Measurements from ENCODE around the gene RNF103. TPM values are rescaled to one million over a fixed set of nuclear protein-coding genes. Genes with fewer than 3 reads are reported as not detected.
A peak's percentile ranks its signal among the peaks of the same experiment; 100 is the strongest.

Gene RNF103
- total RNA-seq, 1 donor from 2014 or later = 19.9 TPM

DNA sequence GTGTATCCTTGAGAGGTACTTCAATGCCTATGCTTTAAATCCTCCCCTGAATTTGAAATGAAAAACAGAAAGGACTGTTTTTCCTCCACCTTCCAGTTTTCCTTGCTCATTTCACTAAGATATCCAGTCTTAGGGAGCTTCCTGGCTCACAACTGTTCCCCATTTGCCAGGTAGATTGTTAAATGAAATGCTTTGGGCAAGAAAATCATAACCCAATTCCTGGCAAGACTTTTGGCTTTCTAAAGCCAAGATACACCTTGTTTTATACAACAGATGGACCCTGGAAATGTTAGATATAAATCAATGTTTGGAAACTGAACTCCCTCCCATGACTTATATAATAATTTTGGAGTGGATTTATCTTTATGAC is 56.9 kb downstream of the RNF103 start:
- no peak for DNase-seq (ENCODE audit: low spot score)

DNA sequence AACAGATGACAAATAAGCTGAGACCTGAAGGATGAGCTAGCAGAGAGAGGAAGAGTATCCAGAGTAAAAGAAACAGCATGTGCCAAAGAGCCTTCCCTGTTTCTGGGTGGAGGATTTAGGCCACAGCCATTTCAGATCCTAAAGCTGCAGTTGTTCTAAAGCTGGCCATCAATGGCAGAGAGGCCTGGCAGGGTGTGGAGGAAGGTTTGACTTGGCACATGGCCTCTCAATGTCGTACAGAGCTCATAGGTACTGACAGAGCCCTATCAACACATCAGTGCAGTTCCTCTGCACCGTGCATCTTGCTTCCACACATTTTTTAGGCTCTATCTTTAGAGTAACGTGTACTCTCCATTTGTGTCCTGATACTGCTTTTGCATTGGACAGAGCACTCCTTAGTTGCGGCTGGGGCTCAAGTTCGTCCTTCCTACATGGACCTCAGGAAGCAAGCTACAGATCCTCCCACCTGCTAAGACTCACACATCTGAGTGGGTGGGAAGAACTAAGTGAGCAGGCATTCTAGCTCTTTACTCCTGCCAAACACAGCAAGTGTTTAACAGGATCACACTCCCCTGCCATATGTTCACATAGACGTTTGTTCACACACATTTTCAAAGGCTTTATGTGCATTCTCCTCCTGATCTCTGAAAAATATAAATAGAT is 57.4 kb downstream of the RNF103 start:
- DNase-seq (ENCODE audit: low spot score) = no peak

DNA sequence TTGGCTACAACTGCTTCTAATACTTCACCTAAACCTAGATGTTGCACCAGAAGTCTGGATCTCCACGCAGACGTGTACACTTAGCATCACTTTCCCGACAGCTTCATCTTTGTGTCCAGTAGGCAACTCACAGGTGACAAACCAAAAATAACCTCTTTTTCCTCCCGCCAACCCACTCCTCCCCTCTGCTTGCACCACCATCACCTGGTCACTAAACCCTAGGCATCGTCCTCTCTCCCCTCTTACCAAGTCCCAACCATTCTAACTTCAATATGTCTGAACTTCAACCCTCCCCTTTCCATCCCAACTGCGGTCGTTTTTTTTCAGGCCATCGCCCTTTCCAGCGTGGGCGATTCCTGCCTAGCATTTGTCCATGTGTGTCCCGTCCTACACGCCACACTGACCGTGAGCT is 60.0 kb downstream of the RNF103 start:
- no peak for DNase-seq (ENCODE audit: low spot score)

DNA sequence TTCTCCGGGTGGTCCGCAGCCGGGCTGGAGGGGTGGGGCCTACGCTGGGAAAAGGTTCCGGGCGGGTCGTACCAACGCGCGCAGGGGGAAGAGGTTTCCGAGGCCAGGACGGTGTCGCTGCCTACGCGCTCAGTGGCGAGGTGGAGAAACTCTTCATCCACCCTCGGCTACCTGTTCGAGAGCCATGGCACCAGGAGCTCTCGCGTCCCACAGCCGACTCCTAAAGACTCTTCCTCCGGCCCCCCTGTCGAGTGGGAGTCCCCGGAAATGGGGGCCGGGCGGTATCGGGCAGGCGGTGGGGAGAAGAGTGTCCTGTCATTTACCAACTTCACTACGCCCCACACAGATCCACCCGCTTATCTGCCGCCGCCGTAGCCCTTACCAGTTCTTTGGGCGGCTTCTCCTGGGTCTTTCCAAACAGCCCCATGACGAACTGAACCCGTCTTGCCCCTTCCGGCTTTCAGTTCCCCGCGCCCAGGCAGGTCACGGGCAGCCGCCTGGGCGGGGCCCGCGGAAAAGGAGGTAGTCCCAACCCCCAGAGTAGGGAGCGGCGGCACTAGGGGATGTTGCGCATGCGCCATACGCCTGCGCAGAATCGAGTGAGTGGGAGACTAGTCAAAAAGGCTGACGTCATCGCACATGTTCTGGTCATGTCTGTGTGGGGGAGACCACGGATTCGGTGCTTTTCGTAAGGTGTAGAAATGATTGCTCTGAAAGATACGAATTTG is 60.6 kb downstream of the RNF103 start, which contains the start of gene CHMP3:
CHMP3 (minus strand) TSS at position 522 of the 728 bp plus-strand sequence; CDS start at position 427, 95 bp downstream.
- peak; percentile 99 for DNase-seq (ENCODE audit: low spot score)

DNA sequence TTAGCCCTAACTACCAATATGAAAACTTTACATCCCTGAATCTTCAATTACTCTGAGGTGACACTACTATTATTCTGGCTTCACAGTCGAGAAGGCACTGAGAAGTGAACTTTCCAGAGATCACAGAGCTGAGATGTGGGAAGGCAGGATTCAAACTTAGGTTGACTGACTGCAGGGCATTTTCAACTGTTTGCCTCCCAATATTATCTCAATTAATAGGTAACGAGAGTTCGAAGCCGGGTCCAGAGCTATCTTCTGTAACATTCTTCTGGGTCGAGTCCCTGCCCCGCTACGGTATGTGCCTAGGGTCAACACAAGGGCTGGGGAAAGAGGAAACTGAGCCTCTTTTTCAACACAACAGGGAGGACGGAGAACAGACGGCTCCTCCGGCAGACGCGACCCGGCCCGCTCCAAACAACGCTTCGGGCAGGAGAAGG is 61.2 kb downstream of the RNF103 start:
- DNase-seq (ENCODE audit: low spot score) = no peak

DNA sequence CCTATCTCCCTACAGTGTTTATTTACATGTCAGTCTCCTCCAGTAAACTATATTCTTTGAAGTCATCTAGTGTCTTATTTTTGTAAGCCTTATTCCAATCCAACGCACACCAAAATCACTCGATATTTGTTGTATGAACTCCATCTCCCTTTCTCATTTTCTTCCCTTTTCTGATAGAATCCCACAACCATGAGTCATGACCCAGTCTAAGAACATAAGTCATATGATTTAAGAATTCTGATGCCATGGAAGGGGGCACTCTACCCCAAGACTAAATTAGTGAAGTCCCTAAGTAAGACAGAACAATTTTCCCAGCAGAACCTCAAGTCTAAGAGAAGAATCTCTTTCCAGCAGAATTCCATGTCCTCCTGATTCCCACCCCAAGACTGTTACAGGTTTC is 65.8 kb downstream of the RNF103 start:
- DNase-seq (ENCODE audit: low spot score) = no peak

DNA sequence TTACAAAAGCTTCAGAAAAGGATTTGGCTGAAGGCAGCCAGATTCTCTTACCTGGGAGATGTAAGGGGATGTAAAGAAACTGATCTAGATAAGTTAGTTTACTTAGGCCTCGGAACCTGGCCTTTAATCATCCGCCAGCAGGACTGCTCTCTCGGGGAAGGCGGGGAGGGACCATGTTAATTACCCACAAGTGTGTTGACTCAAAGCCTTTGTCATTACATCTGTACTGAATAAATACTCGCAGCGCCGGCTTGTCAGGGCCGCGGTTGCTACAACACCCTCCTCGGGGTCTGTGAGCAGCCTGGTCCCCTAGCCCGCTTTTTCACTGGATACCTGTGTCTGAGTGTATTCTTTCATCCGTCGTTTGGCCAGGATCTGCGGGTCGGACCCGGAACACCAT is 67.2 kb downstream of the RNF103 start:
- no peak for DNase-seq (ENCODE audit: low spot score)

Other genes with a start within 250 kb of the RNF103 start
- gene KDM3A, start 182.5 kb downstream of the RNF103 start, total RNA-seq = 22.1 TPM
- gene CHMP3, start 60.4 kb downstream of the RNF103 start, total RNA-seq = 99.9 TPM
- 30.9 TPM for gene RMND5A, start 96.4 kb upstream of the RNF103 start, total RNA-seq
- 2.8 TPM for gene CD8A, start 167.0 kb upstream of the RNF103 start, total RNA-seq
- gene CD8B, start 238.0 kb upstream of the RNF103 start, total RNA-seq = 0.67 TPM

Data from mesenteric fat pad (tissue), 1 donor.